GM12873 (cell line): ENCODE measurements around the gene EWSR1.

Source experiments
- TF ChIP-seq, protein P1 (sequence below): IDR thresholded peaks from 2 replicates; pipeline ENCODE4 v1.5.1; 2012; ENCODE audit warnings: low read depth, mild to moderate bottlenecking, moderate library complexity, low read length, control low read depth; ENCODE audit not compliant: insufficient read depth; ENCODE audit errors: missing control alignments

Gene EWSR1

DNA sequence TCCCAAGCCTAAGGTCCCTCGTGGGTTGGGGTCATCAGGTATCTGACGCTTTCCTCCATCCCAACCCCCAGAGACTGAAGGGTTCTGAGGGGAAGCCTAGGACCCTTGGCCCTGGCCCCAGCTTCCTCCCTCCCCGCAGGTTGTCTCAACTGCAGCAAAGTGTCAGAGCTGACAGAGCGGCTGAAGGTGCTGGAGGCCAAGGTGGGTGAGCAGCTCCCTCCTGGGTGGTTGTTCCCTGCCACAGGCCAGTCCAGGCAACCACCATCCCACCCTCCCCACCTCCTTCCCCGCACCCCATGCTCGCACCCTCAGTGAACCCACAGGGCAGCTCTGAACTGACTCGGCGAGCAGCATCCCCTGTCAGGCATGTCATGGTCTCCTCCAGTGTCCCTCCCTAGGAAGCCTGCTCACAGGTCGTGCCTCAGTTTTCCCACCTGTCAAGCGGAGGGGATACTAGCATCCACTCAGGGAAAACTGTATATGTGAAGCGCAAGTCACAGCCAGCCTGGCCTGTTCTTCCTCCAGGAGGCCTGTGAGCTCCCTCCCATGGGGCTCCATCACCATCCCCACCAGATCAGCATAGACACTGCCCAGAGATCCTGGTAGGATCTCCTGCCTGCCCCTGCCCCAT lies 41.6 kb upstream of the EWSR1 start:
- TF ChIP-seq, protein P1, sequence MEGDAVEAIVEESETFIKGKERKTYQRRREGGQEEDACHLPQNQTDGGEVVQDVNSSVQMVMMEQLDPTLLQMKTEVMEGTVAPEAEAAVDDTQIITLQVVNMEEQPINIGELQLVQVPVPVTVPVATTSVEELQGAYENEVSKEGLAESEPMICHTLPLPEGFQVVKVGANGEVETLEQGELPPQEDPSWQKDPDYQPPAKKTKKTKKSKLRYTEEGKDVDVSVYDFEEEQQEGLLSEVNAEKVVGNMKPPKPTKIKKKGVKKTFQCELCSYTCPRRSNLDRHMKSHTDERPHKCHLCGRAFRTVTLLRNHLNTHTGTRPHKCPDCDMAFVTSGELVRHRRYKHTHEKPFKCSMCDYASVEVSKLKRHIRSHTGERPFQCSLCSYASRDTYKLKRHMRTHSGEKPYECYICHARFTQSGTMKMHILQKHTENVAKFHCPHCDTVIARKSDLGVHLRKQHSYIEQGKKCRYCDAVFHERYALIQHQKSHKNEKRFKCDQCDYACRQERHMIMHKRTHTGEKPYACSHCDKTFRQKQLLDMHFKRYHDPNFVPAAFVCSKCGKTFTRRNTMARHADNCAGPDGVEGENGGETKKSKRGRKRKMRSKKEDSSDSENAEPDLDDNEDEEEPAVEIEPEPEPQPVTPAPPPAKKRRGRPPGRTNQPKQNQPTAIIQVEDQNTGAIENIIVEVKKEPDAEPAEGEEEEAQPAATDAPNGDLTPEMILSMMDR: no peak

DNA sequence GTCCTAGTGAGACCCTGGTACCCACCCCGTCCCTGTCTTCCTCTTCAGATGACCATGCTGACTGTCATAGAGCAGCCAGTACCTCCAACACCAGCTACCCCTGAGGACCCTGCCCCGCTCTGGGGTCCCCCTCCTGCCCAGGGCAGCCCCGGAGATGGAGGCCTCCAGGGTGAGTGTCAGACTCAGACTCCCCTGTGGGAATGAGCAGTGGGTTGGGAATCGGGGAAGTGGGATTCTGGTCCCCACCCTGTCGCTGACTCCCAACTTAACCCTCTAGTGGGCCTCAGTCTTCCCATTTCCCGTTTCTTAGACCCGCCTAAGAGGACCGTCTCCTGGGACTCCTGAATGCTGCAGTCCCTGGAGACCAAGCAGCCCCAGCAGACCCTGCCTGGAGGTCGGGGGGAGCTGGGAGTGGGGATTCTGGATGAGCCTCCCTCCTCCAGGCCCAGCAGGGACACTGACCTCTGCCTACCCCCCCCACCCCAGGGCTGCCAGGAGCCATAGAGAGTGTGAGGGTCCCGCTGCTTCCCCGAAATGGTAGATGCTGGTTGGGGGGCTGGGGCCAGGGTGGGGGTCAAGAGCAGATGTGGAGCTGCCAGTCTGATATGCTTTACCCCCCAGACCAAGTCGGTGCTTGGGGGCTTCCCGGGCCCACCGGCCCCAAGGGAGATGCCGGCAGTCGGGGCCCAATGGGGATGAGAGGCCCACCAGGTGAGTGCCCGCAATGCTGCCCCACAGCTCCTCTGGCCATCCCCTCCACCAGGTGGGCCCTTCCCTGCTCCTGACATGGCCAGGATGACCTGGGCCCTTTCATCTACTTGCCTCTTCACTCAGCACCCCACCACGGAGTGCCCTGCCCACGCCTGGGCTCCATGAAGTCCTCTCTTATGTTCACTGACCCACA lies 36.8 kb upstream of the EWSR1 start:
- TF ChIP-seq, protein P1: no peak

DNA sequence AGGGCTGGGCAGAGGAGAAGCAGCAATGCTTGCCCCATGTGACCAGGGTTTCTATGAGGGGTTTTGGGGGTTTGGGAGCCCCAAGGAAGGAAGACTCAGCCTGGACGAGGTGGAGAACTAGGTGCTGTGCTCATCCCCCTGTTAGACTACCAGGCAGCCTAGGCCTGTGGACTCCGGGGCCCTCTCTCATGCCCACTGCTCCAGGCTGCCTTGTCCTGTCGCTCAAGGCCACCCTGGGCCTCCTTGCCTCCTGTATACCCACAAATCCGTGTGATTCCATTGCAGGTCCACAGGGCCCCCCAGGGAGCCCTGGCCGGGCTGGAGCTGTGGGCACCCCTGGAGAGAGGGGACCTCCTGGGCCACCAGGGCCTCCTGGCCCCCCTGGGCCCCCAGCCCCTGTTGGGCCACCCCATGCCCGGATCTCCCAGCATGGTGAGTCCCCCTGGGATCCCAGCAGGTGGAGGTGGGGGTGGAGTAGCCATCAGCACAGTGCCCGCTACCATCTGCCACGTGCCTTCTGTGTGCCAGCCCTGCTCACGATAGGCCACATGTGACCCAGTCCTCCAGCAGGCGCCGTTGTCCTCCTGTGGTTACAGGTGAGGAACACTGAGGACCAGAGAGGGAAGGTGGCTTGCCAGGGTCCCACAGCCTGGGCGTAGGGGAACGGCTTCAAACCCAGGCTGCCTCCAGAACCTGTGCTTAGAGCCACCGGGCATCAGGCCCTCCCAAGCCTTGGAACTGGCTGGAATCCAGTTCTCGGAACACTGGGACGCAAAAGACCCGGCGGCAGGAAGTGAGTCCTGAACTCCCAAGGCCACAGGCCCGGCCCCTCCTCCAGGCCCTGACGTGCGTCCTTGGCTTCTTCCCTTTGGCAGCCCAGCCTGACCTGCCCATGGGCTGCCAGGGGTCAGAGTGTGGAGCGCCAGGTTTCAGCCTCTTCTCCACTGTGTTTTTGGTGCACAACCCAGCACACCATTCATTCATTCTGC lies 35.8 kb upstream of the EWSR1 start:
- TF ChIP-seq, protein P1: no peak

DNA sequence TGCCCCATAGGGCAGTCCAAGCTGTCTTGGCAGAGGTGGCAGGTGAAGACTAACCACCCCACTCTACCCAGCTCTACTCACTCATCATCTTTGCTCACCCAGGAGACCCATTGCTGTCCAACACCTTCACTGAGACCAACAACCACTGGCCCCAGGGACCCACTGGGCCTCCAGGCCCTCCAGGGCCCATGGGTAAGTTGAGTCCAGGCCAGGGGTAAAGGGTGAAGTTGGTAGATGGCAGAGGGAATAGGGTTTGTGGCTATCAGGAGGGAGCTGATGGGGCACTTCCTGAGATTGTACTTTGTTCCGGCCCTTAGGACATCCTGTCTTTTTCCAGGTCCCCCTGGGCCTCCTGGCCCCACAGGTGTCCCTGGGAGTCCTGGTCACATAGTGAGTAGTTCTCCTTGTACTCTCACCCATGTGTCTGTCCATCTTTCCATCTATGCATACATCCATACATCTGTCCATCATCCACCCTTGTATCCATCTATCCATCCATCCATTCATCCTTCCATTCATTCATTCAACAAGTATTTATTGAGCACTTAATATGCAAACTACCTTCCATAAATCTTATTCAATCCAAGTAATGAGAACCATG lies 34.7 kb upstream of the EWSR1 start:
- TF ChIP-seq, protein P1: no peak

DNA sequence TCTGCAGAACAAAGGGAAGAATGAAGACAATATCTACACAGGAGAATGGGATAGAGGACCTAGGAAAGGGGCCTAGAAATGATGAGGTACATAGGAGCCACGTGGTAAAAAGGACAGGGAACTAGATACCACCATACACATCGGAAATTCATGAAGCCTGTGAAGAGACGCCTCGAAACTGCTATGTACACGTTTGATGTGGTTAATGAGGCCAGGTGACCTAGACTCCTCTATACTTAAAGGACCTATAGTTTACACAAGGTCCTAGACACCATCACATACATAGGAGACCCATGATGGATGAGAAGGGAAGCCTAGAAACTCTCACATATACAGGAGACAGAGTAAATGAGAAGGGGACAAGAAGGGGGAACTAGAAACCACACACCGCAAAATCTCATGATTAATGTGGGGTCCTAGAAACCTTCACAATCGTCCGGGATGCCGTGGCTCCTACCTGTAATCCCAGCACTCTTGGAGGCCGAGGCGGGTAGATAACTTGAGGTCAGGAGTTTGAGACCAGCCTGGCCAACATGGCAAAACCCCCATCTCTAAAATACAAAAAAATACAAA lies 24.1 kb upstream of the EWSR1 start:
- TF ChIP-seq, protein P1: no peak

DNA sequence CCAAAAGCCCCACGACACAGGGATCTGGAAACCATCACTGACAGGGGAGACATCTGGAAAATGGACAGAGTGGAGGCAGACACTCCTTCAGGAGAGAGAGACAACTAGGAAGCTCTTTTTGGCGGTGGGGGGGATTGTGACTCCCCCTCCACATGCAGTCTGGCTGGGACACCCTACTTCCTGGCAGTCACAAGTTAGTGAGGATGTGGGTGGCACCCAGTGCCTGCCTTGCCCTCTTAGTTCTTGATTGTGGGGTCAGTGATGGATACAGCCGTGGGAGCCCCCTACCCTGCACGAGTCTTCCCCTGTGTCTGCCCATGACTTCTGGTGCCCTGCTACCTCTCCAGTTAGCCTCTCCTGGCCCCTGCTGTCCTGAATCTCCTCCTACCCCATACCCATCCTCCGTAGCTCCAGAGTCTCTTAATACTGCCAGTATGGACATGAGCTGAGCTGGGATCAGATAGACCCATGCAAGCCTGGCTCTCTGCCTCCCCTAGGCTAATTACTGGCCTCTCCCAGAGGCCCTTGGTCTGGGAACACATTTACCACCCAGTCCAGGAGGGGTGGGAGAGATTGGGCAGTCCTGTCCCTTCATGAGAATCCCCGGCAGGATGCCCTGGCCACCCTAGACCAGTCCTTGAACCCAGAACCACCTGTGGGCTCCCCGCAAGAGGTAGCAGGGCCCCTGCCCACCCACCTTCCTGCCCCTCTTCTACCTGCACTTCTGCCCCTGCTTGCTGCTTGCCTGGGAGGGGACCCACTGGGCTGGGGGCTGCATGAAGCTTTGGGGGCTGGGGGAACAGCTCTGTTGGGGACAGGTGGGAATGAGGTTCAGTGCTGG lies 23.1 kb upstream of the EWSR1 start:
- TF ChIP-seq, protein P1: no peak
